Ishikawa (cell line): ENCODE results near the gene HOXA9.

Experiments
- CEBPB ChIP-seq: IDR thresholded peaks from 2 replicates; pipeline ENCODE4 v1.6.1; 2012
- CREB1 ChIP-seq: IDR thresholded peaks from 2 replicates; pipeline ENCODE4 v1.6.1; 2012; ENCODE audit warnings: low read depth
- EGR1 ChIP-seq: IDR thresholded peaks from 2 replicates; pipeline ENCODE4 v1.6.1; 2012
- EP300 ChIP-seq: IDR thresholded peaks from 2 replicates; pipeline ENCODE4 v1.6.1; 2012; ENCODE audit warnings: borderline replicate concordance
- FOXM1 ChIP-seq: IDR thresholded peaks from 2 replicates; pipeline ENCODE4 v1.6.1; 2012; ENCODE audit warnings: low read depth, borderline replicate concordance
- NFIC ChIP-seq: IDR thresholded peaks from 2 replicates; pipeline ENCODE4 v1.6.1; 2012
- RAD21 ChIP-seq: IDR thresholded peaks from 2 replicates; pipeline ENCODE4 v1.6.1; 2012; ENCODE audit warnings: low read depth
- TAF1 ChIP-seq: IDR thresholded peaks from 2 replicates; pipeline ENCODE4 v1.6.1; 2012; ENCODE audit warnings: low read depth, mild to moderate bottlenecking
- TCF12 ChIP-seq: IDR thresholded peaks from 2 replicates; pipeline ENCODE4 v1.6.1; 2012; ENCODE audit warnings: low read depth
- TEAD4 ChIP-seq: IDR thresholded peaks from 2 replicates; pipeline ENCODE4 v1.6.1; 2012
- USF1 ChIP-seq: IDR thresholded peaks from 2 replicates; pipeline ENCODE4 v1.6.1; 2012
- YY1 ChIP-seq: IDR thresholded peaks from 2 replicates; pipeline ENCODE4 v1.6.1; 2012; ENCODE audit warnings: low read depth
- ZBTB7A ChIP-seq: IDR thresholded peaks from 2 replicates; pipeline ENCODE4 v1.6.1; 2012; ENCODE audit warnings: low read depth
- TF ChIP-seq, protein P1 (sequence below): IDR thresholded peaks from 2 replicates; pipeline ENCODE4 v1.6.1; 2012
- TF ChIP-seq, protein P2 (sequence below): IDR thresholded peaks from 2 replicates; pipeline ENCODE4 v1.6.1; 2012; ENCODE audit warnings: low read depth, mild to moderate bottlenecking

Gene HOXA9

DNA sequence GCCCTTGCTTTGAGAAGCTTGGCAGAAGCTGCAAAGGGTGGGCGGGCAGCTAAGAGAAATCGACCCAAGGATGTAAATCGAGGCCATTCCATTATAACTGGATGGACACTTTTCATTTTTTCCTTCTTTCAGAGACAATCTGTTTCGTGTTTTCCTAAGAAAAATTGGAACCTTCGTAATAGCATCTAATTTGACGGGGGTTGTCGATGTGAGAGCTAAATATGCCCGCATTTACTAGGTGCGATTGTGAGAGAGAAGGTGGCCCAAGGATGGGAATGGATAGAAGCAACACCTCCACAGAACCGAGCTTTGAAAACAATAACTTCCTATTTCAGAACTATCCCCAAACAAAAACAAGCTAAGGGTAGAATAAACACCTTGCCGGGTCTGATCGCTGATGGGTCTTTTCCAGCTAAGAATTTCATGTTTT, 33.9 kb downstream of the HOXA9 start:
- TF ChIP-seq YY1 (no peak), CREB1 (no peak), EGR1 (no peak), RAD21 (no peak), FOXM1 (no peak)

DNA sequence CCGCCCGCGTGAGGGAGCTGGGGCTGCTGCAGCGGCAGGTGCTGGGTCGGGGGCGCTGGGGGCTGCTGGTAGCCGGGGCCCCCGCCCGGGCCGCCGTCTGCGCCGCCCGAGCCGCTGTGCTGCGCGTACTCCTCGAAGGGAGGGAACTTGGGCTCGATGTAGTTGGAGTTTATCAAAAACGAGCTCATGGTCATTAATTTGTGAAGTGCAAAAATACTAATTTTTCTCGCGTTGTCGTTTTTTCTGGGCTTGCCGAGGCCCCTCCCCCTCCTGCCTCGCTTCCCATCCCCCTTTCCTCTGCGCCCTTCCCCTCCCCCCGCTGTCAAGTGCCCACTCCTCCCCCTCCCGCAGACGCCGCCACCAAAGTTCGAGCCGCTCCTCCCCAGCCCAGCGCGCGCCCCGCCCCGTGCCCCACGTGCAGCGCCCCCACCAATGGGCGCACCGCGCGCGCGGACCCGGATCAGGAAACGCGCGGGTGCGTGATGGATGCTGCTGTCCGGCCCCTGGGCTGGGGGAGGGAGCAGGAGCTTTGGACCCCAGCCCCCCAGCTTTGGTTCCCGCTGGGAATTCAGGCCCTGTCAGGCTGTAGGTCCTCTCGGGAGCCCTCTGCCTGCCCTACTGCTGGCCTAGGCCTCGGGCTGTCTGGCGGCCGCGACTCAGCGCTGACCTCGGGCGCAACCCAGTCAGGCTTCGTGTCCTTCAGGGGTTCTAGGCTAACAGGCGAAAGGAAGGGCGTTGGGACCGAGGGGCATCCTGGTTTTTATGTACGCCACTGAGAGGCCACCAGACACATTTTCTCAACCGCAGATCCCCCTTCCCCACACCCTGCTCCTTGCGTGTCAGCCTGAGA, 34.6 kb downstream of the HOXA9 start, which contains the start of gene HOXA4:
HOXA4 (minus strand) TSS at position 218 of the 850 bp plus-strand sequence; CDS start at position 194, 24 bp downstream.
- TF ChIP-seq TAF1: 0 out of 2 replicates have a peak, but pooled peaks have one; percentile 52
- peak; percentile 97 for TF ChIP-seq USF1
- TF ChIP-seq EGR1: no peak
- TF ChIP-seq TCF12: peak; percentile 58; the same call in 1 of the 2 replicates
- TF ChIP-seq, protein P1, sequence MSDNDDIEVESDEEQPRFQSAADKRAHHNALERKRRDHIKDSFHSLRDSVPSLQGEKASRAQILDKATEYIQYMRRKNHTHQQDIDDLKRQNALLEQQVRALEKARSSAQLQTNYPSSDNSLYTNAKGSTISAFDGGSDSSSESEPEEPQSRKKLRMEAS: peak; percentile 56
- no peak for TF ChIP-seq FOXM1

DNA sequence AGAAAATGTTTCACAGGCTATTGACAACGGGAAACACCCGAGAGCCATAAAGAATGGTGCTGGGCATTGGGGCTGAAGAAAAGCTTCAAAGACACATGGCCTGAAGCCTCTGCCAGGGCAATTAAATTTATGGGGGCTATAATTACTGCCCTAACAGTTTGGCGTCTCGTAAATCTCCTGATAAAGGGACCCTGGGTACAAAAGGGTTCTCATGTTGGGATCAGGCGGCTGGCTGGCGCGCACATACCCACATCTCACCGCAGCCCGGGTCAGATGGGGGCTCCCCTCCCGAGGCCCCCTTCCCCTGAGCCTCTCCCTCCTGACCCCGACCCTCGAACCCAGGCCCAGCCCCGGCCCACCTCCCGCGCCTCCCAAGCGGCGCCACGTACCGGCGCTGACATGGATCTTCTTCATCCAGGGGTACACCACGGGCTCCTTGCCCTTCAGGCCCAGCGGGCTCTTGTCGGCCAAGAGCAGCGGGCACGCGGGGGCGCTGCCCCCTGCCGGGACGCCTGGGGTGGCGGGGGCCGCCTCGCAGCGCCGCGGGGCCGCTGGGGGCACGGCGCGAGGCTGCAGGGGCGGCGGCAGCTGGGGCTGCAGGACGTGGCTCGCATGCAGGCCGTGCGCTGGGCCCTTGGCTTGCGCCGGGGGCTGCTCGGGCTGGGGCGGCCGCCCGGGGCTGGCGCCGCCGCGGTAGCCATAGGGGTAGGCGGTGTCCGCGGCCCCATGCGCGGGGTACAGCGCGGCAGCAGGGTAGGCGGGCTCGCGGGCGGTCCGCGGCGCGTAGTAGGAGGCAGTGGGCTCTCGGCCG, 35.4 kb downstream of the HOXA9 start:
- TF ChIP-seq, protein P2, sequence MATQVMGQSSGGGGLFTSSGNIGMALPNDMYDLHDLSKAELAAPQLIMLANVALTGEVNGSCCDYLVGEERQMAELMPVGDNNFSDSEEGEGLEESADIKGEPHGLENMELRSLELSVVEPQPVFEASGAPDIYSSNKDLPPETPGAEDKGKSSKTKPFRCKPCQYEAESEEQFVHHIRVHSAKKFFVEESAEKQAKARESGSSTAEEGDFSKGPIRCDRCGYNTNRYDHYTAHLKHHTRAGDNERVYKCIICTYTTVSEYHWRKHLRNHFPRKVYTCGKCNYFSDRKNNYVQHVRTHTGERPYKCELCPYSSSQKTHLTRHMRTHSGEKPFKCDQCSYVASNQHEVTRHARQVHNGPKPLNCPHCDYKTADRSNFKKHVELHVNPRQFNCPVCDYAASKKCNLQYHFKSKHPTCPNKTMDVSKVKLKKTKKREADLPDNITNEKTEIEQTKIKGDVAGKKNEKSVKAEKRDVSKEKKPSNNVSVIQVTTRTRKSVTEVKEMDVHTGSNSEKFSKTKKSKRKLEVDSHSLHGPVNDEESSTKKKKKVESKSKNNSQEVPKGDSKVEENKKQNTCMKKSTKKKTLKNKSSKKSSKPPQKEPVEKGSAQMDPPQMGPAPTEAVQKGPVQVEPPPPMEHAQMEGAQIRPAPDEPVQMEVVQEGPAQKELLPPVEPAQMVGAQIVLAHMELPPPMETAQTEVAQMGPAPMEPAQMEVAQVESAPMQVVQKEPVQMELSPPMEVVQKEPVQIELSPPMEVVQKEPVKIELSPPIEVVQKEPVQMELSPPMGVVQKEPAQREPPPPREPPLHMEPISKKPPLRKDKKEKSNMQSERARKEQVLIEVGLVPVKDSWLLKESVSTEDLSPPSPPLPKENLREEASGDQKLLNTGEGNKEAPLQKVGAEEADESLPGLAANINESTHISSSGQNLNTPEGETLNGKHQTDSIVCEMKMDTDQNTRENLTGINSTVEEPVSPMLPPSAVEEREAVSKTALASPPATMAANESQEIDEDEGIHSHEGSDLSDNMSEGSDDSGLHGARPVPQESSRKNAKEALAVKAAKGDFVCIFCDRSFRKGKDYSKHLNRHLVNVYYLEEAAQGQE: no peak
- TF ChIP-seq USF1 (no peak), ZBTB7A (0 out of 2 replicates have a peak, but pooled peaks have one; percentile 25), EP300 (no peak), TAF1 (no peak), EGR1 (no peak), YY1 (no peak)
- TF ChIP-seq, protein P1: no peak

DNA sequence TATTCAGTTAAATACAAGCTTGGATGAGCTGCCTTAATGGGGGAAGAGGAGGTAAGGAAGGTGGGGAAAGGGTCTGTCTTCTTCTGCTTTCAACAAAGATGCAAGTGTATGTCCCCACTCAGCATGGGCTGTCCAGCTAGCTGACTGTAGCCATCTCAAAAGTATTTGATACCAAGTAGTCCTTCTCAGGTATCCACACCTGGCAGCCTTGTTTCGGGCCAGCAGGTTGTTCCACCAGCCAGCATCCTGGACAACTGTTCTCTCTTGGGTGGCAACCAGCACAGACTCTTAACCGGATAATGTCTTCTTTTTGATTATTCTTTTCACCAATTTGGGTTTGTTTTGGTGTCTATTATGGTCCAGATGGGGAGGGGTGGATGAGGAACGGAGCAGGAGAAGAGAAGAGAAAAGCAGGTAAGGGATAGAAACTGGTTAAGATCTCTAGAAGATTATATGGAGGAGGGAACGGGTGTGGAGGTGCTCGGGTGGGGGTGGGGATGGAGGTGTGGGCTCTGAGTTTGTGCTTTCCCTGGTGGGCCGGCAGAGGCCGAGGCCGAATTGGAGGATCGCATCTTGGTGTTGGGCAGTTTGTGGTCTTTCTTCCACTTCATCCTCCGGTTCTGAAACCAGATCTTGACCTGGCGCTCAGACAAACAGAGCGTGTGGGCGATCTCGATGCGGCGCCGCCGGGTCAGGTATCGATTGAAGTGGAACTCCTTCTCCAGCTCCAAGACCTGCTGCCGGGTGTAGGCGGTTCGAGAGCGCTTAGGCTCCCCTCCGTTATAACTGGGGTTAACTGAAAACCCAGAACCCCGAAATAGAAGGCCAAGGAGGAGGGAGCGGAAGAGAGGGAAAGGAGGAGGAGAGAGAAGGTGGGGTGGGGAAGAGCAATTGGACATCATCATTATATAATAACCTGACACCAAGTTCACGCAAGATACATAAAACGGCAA, 36.3 kb downstream of the HOXA9 start:
- no peak for TF ChIP-seq ZBTB7A
- no peak for TF ChIP-seq TCF12
- no peak for TF ChIP-seq CEBPB
- TF ChIP-seq NFIC: no peak
- TF ChIP-seq, protein P2: no peak
- no peak for TF ChIP-seq USF1
- TF ChIP-seq, protein P1: no peak
- no peak for TF ChIP-seq CREB1
- TF ChIP-seq FOXM1: no peak
- no peak for TF ChIP-seq EP300
- no peak for TF ChIP-seq RAD21
- TF ChIP-seq TAF1: no peak
- TF ChIP-seq TEAD4: no peak
- no peak for TF ChIP-seq YY1
- no peak for TF ChIP-seq EGR1
